Measurements from ENCODE around the gene UBXN7. TPM values are rescaled to one million over a fixed set of nuclear protein-coding genes. Genes with fewer than 3 reads are reported as not detected.
A peak's percentile ranks its signal among the peaks of the same experiment; 100 is the strongest.

The UBXN7 gene
- total and polyA plus RNA-seq, 2 of the 13 experiments (the other 11 are each of a cell fraction or from before 2014, with no cell fraction given) = 12.5 to 15.9 TPM

DNA sequence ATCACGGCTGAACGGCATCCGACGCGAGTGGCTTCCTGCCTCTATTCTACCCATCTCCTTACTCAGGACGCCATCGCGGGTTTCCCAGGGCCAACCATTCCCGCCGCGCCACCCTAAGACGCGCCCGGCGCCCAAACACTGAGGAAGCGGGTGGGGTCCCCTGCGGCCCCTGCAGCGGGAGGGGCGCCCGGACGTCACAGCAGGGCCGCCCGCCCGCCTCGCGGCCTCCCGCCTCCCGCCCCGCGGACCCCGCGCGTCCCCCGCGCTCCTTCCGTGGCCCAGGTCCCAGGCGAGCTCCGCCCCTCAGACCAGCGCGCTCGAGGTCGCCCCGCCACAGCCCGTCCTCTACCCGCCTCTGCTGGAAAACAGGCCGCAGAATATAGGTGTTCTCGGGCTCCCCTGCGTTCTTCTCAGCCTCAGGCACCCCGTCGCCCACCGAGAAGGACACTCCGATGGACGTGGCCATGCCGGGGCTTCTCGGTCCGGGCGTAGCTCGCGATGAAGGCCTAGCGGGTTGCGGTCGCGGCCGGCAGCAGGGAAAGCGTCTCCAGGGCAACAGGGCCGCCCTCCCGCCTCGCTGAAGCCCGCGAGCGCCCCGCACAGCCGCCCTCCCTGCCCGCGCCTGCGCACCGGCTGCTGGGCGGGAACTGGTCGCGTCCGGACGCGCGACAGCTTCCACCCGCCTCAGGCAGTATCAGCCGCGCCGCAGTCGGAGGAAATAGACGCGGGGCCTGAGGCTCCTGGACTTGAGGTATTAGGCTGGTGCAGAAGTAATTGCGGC is 114.3 kb downstream of the UBXN7 start, which contains the start of gene DYNLT2B (continued):
- TF ChIP-seq, protein P1, sequence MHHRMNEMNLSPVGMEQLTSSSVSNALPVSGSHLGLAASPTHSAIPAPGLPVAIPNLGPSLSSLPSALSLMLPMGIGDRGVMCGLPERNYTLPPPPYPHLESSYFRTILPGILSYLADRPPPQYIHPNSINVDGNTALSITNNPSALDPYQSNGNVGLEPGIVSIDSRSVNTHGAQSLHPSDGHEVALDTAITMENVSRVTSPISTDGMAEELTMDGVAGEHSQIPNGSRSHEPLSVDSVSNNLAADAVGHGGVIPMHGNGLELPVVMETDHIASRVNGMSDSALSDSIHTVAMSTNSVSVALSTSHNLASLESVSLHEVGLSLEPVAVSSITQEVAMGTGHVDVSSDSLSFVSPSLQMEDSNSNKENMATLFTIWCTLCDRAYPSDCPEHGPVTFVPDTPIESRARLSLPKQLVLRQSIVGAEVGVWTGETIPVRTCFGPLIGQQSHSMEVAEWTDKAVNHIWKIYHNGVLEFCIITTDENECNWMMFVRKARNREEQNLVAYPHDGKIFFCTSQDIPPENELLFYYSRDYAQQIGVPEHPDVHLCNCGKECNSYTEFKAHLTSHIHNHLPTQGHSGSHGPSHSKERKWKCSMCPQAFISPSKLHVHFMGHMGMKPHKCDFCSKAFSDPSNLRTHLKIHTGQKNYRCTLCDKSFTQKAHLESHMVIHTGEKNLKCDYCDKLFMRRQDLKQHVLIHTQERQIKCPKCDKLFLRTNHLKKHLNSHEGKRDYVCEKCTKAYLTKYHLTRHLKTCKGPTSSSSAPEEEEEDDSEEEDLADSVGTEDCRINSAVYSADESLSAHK (CRISPR knock-in tag; IDR thresholded peaks at IDR 0.05; ENCODE audit: borderline replicate concordance) = no peak
- TF ChIP-seq, protein P2, sequence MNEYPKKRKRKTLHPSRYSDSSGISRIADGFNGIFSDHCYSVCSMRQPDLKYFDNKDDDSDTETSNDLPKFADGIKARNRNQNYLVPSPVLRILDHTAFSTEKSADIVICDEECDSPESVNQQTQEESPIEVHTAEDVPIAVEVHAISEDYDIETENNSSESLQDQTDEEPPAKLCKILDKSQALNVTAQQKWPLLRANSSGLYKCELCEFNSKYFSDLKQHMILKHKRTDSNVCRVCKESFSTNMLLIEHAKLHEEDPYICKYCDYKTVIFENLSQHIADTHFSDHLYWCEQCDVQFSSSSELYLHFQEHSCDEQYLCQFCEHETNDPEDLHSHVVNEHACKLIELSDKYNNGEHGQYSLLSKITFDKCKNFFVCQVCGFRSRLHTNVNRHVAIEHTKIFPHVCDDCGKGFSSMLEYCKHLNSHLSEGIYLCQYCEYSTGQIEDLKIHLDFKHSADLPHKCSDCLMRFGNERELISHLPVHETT (CRISPR knock-in tag; conservative IDR thresholded peaks at IDR 0.05) = peak; percentile 30
- TF ChIP-seq ZNF232 (CRISPR knock-in tag; IDR thresholded peaks at IDR 0.05; ENCODE audit: borderline replicate concordance) (no peak; the same call in 1 of the 2 replicates), ISL2 (CRISPR knock-in tag; IDR thresholded peaks at IDR 0.05) (no peak), GATAD1 (CRISPR knock-in tag; IDR thresholded peaks at IDR 0.05) (peak; percentile 60), BORCS8-MEF2B (CRISPR knock-in tag; IDR thresholded peaks at IDR 0.05) (peak; percentile 60), XRCC5 (optimal IDR thresholded peaks at IDR 0.05; ENCODE audit: low read length) (no peak), RAD51 (IDR thresholded peaks at IDR 0.05; ENCODE audit: borderline replicate concordance) (no peak), FOXJ3 (CRISPR knock-in tag; IDR thresholded peaks at IDR 0.05; ENCODE audit: borderline replicate concordance) (no peak), ZNF20 (CRISPR knock-in tag; IDR thresholded peaks at IDR 0.05) (no peak), AGO2 (optimal IDR thresholded peaks at IDR 0.05; ENCODE audit: low read depth, low read length) (peak; percentile 32), KLF13 (CRISPR knock-in tag; IDR thresholded peaks at IDR 0.05) (no peak), ZNF572 (CRISPR knock-in tag; IDR thresholded peaks at IDR 0.05) (no peak), GPN1 (CRISPR knock-in tag; IDR thresholded peaks at IDR 0.05; ENCODE audit: borderline replicate concordance) (no peak), ZNF546 (CRISPR knock-in tag; conservative IDR thresholded peaks at IDR 0.05) (peak; percentile 91), MAFG (CRISPR knock-in tag; IDR thresholded peaks at IDR 0.05) (no peak), ZNF616 (CRISPR knock-in tag; IDR thresholded peaks at IDR 0.05; ENCODE audit: low read depth) (no peak; the same call in 1 of the 2 replicates), HOXA3 (CRISPR knock-in tag; IDR thresholded peaks at IDR 0.05) (peak; percentile 72), NKX3-1 (CRISPR knock-in tag; IDR thresholded peaks at IDR 0.05) (no peak; the same call in 1 of the 2 replicates)
- TF ChIP-seq, protein P3, sequence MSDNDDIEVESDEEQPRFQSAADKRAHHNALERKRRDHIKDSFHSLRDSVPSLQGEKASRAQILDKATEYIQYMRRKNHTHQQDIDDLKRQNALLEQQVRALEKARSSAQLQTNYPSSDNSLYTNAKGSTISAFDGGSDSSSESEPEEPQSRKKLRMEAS (IDR thresholded peaks at IDR 0.05) = peak; percentile 78
- TF ChIP-seq, protein P4, sequence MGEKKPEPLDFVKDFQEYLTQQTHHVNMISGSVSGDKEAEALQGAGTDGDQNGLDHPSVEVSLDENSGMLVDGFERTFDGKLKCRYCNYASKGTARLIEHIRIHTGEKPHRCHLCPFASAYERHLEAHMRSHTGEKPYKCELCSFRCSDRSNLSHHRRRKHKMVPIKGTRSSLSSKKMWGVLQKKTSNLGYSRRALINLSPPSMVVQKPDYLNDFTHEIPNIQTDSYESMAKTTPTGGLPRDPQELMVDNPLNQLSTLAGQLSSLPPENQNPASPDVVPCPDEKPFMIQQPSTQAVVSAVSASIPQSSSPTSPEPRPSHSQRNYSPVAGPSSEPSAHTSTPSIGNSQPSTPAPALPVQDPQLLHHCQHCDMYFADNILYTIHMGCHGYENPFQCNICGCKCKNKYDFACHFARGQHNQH (CRISPR knock-in tag; IDR thresholded peaks at IDR 0.05) = 0 out of 2 replicates have a peak, but pooled peaks have one; percentile 14
- TF ChIP-seq, protein P5, sequence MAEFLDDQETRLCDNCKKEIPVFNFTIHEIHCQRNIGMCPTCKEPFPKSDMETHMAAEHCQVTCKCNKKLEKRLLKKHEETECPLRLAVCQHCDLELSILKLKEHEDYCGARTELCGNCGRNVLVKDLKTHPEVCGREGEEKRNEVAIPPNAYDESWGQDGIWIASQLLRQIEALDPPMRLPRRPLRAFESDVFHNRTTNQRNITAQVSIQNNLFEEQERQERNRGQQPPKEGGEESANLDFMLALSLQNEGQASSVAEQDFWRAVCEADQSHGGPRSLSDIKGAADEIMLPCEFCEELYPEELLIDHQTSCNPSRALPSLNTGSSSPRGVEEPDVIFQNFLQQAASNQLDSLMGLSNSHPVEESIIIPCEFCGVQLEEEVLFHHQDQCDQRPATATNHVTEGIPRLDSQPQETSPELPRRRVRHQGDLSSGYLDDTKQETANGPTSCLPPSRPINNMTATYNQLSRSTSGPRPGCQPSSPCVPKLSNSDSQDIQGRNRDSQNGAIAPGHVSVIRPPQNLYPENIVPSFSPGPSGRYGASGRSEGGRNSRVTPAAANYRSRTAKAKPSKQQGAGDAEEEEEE (CRISPR knock-in tag; IDR thresholded peaks at IDR 0.05; ENCODE audit: borderline replicate concordance) = no peak; the same call in 1 of the 2 replicates
